NCI-H187 (cell line): Measurements from ENCODE around the gene RALY.

Experiments
- DNase-seq, 2 experiments: peaks; one replicate each; lab custom pipeline; 2025; lab: John Stamatoyannopoulos, UW

The RALY gene

DNA sequence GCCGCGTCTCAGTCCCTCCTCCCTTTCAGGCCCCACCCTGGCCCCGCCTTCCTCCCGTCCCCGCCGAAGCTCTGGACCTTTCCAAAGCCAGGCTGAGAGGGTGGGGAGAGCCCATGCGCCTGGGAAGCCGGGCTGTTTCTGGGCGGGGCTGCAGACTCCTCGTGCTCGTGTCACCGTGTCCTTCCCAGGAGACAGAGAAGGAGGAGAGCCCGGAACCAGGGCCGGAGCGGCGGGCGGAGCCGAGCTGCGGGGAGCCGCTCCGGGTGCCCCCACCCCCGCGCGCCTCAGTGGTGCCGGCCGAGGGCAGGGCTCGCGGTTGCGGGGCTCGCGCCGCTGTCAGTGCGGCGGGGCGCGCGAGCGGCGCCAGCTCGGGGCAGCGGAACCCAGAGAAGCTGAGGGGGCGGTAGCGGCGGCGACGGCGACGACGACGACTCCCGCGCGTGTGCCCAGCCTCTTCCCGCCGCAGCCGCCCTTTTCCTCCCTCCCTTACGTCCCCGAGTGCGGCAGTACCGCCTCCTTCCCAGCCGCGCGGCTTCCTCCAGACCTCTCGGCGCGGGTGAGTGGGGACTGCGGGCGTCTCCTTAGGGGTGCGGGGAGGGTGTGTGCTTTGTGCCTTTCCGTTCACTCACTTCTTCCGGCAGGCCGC, at the start of gene RALY:
Gene RALY (plus strand): TSS at position 336 of the 646 bp plus-strand sequence. CDS start 78,164 bp downstream, outside the sequence.
- no peak for DNase-seq

- no peak for DNase-seq
Measured at GRCh38 chr20:33944914-33945313, 48.8 kb upstream of the RALY start.

GRCh38 chr20:33945391-33946081, 48.2 kb upstream of the RALY start:
- DNase-seq: no peak

GRCh38 chr20:33947709-33948295, 45.9 kb upstream of the RALY start:
- no peak for DNase-seq

GRCh38 chr20:33948480-33948879, 45.2 kb upstream of the RALY start:
- no peak for DNase-seq

DNA sequence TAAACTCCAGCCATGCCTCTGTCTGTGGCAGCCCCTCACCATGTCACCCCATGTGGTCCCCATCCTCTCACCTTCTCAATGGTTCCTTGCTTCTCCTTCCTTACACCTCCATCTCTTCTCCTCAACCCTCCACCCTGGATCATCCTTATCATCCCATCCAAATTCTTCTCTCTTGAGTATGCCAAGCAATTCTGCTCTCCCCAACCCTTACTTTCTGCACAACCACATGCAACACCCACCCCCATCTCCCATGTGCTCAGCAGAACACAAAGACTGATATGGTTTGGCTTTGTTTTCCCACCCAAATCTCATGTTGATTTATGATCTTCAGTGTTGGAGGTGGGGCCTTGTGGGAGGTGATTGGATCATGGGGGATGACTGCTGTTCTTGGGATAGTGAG, 42.5 kb upstream of the RALY start:
- no peak for DNase-seq

- DNase-seq: no peak
Measured at GRCh38 chr20:33954504-33954903, 39.2 kb upstream of the RALY start.

- no peak for DNase-seq
Measured at GRCh38 chr20:33963751-33964150, 30.0 kb upstream of the RALY start.

DNA sequence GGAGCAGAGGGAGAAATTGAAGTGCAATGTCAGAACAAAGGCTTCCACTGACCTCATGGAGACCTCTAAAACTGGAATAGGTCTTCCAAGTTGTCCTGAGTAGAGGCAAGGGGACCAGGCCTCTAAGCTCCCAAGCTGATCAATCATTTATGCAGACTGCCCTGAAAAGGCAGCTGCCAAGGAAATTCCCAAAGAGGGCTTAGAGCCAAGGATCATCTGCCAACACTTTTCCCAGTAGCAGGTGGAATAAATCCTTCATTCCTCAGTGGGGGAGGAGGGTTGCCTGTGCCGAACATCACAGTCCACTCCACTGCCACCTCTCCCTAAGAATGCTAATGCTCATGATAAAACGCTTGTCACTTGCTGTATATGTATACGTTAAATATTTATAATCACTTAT, 29.3 kb upstream of the RALY start:
- DNase-seq: no peak

GRCh38 chr20:33967126-33967525, 26.6 kb upstream of the RALY start:
- DNase-seq: no peak

- DNase-seq: no peak
Measured at GRCh38 chr20:33969563-33969962, 24.1 kb upstream of the RALY start.

DNA sequence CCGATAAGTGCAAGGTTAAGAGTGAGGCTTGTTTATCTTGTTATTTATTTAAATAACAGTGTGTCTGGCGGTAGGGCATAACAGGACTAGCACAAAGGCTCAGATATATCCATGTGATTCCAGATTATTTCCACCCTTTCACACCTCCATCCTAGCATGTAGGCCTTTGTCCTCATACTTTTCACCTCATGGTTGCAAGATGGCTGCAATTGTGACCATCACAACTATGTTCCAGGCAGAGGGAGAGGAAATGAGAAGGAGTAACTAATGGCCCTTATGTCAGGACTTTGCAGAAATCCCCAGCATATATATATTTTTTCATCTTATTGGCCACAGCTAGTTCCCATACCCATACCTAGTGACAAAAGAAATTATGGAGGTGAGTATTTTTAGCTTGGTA, 23.5 kb upstream of the RALY start:
- no peak for DNase-seq

DNA sequence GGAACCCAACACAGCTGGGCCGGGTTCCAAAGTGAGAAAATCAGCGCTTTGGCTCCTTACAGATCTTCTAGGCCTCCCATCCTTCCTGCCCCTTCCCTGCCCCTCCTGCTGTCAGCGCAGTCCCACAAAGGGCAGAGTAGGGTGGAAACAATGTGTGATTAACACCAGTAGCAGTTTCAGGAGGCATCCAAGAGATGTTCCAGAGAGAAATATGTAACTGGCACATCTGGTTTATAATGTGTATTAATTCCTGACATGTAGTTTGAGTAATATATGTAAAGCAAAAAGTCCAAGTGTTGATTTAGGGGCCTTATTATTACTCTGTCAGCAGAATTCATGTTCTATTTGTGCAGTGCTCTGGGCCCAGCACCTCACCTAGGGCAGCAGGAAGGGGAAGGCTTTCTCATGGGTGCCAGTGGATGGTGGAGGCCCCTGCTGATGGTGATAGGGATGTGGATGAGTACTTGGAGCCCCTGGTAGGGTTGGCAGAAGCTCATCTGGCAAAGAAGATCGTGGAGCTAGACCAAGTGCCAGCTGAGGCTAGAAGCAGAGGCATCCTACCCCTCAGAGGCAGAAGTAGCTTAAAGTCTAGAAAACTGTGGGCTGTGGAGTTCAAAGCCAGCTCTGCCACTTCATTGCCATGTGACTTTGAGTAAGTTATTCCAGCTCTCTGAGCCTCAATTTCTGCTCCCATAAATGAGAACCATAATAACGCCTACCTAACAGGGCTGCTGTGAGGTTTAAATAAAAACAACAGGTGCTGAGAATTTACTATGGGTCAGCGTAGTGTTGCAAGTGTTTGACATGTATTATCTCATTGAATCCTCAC, 22.4 kb upstream of the RALY start:
- DNase-seq: no peak

DNA sequence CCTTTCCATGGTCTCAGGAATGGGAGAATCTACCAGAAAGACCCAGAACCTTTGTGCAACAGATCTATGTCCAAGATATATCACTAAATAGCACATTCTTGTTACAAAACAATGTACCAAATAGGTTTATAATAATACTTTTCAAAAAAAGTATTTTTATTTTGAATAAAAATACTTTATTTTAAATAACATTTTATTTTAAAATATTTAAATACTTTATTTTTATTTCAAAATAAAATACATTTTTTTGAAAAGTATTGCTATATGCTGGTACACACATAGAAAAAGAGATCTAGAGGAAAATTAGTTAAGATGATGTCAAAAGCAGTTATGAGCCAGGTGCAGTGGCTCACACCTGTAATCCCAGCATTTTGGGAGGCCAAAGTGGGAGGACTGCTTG, 16.8 kb upstream of the RALY start:
- no peak for DNase-seq

DNA sequence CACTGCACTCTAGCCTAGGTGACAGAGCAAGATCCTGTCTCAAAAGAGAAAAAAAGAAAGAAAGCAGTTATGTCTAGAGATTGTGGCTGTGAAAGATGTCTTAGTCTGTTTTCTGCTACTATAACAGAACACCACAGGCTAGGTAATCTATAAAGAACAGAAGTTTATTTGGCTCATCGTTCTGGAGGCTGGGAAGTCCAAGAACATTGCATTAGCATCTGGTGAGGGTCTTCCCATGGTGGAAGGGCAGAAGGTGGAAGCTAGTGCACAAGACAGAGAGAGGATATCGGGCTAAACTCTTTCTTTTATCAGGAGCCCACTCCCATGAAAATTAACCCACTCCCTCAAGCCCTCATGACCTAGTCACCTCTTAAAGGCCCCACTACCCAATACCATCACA, 16.2 kb upstream of the RALY start:
- DNase-seq: no peak

DNA sequence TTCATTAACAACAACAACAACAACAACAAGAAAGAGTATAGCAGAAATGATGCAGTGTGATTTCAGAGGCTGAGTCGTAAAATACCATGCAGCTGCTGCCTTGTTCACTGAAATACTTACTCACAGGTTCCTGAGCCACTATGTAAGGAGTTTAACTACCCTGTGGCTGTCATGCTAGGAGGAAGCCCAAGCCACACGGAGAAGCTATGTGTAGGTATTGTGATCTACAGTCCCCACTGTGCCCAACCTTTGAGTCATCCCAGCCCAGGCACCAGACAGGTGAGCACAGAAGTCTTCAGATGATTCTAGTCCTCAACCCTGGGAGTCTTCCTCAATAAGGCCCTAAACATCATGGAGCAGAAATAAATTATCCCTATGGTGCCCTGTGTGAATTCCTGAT, 14.6 kb upstream of the RALY start:
- DNase-seq: no peak

DNA sequence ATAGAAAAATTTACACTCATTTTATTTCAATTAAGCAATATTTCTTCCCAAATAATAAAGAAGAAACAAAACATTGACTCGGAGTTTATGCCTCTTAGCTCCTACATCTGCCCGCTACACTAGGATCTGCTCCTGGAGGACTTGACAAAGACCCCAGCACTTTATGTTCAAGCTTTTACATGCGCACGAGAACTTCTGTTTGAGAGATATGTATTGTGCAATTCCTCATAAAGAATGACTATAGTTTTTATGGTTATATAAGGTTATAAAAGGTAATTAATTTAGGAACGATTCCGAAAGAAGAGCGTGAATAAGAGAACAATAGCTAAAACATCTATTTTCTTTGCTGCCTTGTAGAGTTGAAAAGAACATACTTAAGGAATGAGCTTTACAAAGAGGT, 12.4 kb upstream of the RALY start:
- no peak for DNase-seq

DNA sequence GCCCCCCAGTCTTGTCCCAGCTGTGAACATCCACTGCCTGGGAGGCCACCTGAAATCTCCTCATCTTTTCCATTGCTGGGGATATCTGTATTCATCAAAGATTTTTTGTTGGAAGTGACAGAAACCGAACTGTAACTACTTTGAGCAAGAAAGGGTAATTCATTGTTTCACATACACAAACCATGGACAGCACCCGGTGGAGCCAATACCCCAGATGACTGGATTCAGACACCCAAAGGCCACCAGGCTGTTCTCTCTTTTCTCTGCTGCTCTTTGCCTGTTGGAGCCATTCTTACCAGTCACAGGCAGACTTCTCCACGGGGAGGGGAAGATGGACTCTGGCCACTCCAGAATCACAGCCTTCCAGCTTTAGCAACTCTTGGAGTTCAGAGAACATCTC, 11.7 kb upstream of the RALY start:
- DNase-seq: no peak

GRCh38 chr20:33983371-33983770, 10.3 kb upstream of the RALY start:
- no peak for DNase-seq

DNA sequence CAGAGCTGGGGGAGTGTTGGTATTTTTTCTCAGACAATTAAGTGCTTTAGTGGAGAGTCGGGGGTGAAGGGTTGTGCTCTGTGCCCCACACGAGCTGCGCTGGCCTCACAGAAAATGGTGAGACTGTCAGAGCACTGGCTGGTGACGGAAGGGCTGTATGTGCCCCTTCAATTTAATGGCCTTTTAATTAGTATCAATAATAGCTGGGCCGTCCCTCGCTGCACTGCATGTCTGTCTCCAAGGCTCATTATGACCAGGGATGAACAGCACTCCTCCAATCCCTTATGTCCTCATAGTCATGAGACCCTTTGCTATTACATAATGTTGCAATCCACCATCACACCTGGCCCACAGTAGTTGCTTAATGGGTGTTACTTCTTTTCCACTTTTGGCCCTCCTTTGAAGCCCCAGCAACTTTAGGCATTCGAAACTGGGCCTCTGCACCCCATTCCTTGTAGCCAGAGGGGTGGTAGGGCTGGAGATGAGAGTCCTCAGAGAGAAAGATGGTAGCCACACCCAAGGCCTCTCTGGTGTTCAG, 9.5 kb upstream of the RALY start:
- DNase-seq: no peak

GRCh38 chr20:33985280-33985679, 8.4 kb upstream of the RALY start:
- no peak for DNase-seq

DNA sequence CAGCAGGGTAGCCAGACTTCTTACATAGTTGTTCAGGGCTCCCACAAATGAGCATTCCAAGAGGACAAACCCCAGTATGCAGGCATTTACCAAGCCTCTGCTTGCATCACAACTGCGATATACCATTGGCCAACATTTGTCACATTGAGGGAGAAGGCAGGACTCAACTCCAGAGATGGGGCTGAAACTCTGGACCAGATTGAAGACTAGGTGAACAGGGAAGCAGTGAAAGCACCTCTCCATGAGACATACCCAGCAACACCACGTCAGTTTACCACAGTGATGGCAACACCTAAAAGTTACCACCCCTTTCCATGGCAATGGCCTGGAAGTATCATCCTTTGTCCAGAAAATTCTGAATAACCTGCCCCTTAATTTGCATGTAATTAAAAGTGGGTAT, 7.9 kb upstream of the RALY start:
- no peak for DNase-seq
